Measurements from ENCODE around the gene NETO2.

Gene NETO2

GRCh38 chr16:47150067-47150466 lies 6.3 kb upstream of the NETO2 start:
- no peaks in the 10 kb centered on the region; the same call in 1 of the 2 replicates for H3F3A ChIP-seq (ENCODE audit: insufficient read depth)
- H3K9me3 ChIP-seq (ENCODE audit: insufficient read depth, low read length): 0 out of 2 replicates have a peak, but pooled peaks cover 6% of the 10 kb centered on the region
- H3K4me2 ChIP-seq (ENCODE audit: low read depth, low read length, poor library complexity, severe bottlenecking): no peak overlapping the region
- no peak overlapping the region for H3K9ac ChIP-seq (ENCODE audit: low read length)
- no peak for TF ChIP-seq EZH2phosphoT487 (conservative IDR thresholded peaks at IDR 0.05; ENCODE audit: low read length)
- TF ChIP-seq CTCF (IDR thresholded peaks at IDR 0.05; ENCODE audit: insufficient read depth, low read length, poor library complexity, severe bottlenecking): no peak
- H3K36me3 ChIP-seq (ENCODE audit: low read length): peaks cover 20% of the 10 kb centered on the region; the same call in 1 of the 2 replicates
- H3K79me2 ChIP-seq (ENCODE audit: insufficient read depth, low read length): no peaks in the 10 kb centered on the region
- no peak overlapping the region for H3K4me3 ChIP-seq (ENCODE audit: insufficient read depth, low read length, poor library complexity, severe bottlenecking)
- H2AFZ ChIP-seq (ENCODE audit: low read depth, low read length, severe bottlenecking): no peak overlapping the region
- H4K20me1 ChIP-seq (ENCODE audit: low read depth, low read length): no peaks in the 10 kb centered on the region
- no peaks in the 10 kb centered on the region for H3K9me2 ChIP-seq (replicated peaks; ENCODE audit: insufficient read depth, low read length)
- H3K27ac ChIP-seq (ENCODE audit: low read depth, low read length): no peak overlapping the region
- H3K27me3 ChIP-seq (ENCODE audit: low read length): no peaks in the 10 kb centered on the region

- Histone ChIP-seq H3K79me2 (ENCODE audit: insufficient read depth, low read length) (peaks cover 38% of the 10 kb centered on the region), H3K36me3 (ENCODE audit: low read length) (peaks cover 6% of the 10 kb centered on the region; the same call in 1 of the 2 replicates), H3K9me2 (replicated peaks; ENCODE audit: insufficient read depth, low read length) (no peaks in the 10 kb centered on the region), H3F3A (ENCODE audit: insufficient read depth) (peaks cover 9% of the 10 kb centered on the region), H3K4me3 (ENCODE audit: insufficient read depth, low read length, poor library complexity, severe bottlenecking) (peak overlapping the region; percentile 64), H3K27me3 (ENCODE audit: low read length) (no peaks in the 10 kb centered on the region), H3K9me3 (ENCODE audit: insufficient read depth, low read length) (no peaks in the 10 kb centered on the region), H2AFZ (ENCODE audit: low read depth, low read length, severe bottlenecking) (peak overlapping the region; percentile 88), H3K27ac (ENCODE audit: low read depth, low read length) (no peak overlapping the region), H3K9ac (ENCODE audit: low read length) (peak overlapping the region; percentile 88), H4K20me1 (ENCODE audit: low read depth, low read length) (peaks cover 11% of the 10 kb centered on the region), H3K4me2 (ENCODE audit: low read depth, low read length, poor library complexity, severe bottlenecking) (peak overlapping the region; percentile 69)
- TF ChIP-seq CTCF (IDR thresholded peaks at IDR 0.05; ENCODE audit: insufficient read depth, low read length, poor library complexity, severe bottlenecking): no peak
- no peak for TF ChIP-seq EZH2phosphoT487 (conservative IDR thresholded peaks at IDR 0.05; ENCODE audit: low read length)
Measured at GRCh38 chr16:47144559-47144877, 773 bp upstream of the NETO2 start.

- Histone ChIP-seq H3K79me2 (ENCODE audit: insufficient read depth, low read length) (peaks cover 52% of the 10 kb centered on the region), H3K9ac (ENCODE audit: low read length) (peak overlapping the region; percentile 88), H3K4me2 (ENCODE audit: low read depth, low read length, poor library complexity, severe bottlenecking) (peak overlapping the region; percentile 83)
Measured at GRCh38 chr16:47142821-47143676, 696 bp downstream of the NETO2 start.

More at GRCh38 chr16:47142821-47143676, 696 bp downstream of the NETO2 start:
- no peaks in the 10 kb centered on the region for H3K27me3 ChIP-seq (ENCODE audit: low read length)
- peak overlapping the region; percentile 43 for H2AFZ ChIP-seq (ENCODE audit: low read depth, low read length, severe bottlenecking)
- H3K27ac ChIP-seq (ENCODE audit: low read depth, low read length): peak overlapping the region; percentile 81
- H3K4me3 ChIP-seq (ENCODE audit: insufficient read depth, low read length, poor library complexity, severe bottlenecking): peak overlapping the region; percentile 95
- peak; percentile 66 for TF ChIP-seq CTCF (IDR thresholded peaks at IDR 0.05; ENCODE audit: insufficient read depth, low read length, poor library complexity, severe bottlenecking)
- no peak for TF ChIP-seq EZH2phosphoT487 (conservative IDR thresholded peaks at IDR 0.05; ENCODE audit: low read length)
- peaks cover 20% of the 10 kb centered on the region for H4K20me1 ChIP-seq (ENCODE audit: low read depth, low read length)
- H3K9me3 ChIP-seq (ENCODE audit: insufficient read depth, low read length): no peaks in the 10 kb centered on the region
- H3F3A ChIP-seq (ENCODE audit: insufficient read depth): peaks cover 9% of the 10 kb centered on the region
- H3K9me2 ChIP-seq (replicated peaks; ENCODE audit: insufficient read depth, low read length): no peaks in the 10 kb centered on the region
- peaks cover 6% of the 10 kb centered on the region; the same call in 1 of the 2 replicates for H3K36me3 ChIP-seq (ENCODE audit: low read length)
